ENCODE measurements around the gene GPR31.

GPR31 gene

DNA sequence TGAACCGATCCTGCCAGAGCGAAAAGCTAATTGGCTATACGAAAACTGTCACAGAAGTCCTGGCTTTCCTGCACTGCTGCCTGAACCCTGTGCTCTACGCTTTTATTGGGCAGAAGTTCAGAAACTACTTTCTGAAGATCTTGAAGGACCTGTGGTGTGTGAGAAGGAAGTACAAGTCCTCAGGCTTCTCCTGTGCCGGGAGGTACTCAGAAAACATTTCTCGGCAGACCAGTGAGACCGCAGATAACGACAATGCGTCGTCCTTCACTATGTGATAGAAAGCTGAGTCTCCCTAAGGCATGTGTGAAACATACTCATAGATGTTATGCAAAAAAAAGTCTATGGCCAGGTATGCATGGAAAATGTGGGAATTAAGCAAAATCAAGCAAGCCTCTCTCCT is 20.7 kb downstream of the GPR31 start:
- no peak for DNase-seq

DNA sequence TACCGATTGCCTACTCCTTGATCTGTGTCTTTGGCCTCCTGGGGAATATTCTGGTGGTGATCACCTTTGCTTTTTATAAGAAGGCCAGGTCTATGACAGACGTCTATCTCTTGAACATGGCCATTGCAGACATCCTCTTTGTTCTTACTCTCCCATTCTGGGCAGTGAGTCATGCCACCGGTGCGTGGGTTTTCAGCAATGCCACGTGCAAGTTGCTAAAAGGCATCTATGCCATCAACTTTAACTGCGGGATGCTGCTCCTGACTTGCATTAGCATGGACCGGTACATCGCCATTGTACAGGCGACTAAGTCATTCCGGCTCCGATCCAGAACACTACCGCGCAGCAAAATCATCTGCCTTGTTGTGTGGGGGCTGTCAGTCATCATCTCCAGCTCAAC is 21.4 kb downstream of the GPR31 start:
- no peak for DNase-seq

GRCh38 chr6:167134448-167135328 is 23.1 kb downstream of the GPR31 start:
- DNase-seq, result no peak

GRCh38 chr6:167130712-167131684 is 26.8 kb downstream of the GPR31 start:
- peak; percentile 60 for DNase-seq

DNA sequence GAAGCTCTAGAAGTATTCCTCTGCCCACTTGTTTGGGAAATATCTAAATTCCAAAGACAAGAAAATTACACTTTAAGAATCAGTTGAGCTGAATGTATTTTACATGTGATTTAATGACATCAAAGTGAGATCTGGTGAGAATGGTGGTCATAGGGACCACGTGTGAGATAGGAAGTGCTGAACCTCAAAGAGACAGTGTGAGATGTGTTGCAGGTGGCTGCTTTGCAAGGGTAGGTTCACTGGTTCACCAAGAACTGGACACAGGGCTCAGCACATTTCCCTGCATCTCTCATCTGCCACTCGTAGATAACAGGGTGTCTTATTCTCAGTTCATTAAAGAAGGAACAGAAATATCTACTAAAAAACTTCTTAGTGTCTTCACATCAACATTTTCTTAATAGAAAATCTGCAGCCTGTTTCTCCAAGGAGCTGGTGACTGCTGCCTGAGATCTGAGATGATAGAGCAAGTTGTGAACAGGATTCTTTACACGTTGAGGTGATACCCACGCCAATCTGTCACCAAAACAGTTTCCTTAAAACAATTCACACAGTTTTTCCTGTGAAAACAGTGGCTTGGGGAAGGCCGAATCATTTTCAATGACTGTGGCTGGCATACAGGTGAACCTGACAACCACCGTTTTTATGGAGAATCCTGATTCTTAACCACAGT is 27.6 kb downstream of the GPR31 start:
- no peak for DNase-seq

DNA sequence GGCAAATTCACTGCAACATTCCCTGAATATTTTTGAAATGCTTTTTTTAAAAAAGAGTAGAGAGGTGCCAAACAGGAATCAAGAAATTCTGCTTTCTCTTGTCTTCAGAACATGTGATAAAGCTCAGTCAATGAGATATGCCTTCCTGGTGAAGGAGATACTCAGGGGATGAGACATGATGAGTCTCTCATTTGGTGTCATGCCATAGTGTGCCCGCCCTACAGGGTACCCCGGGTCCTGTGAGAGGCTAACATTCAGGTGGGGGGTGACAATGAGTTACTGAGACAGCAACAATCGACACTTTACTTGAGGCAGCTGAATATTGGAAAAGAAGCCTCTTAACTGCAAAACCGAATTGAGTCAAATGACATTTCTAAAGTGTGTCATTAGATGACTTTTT is 28.2 kb downstream of the GPR31 start:
- no peak for DNase-seq

GRCh38 chr6:167129159-167129558 is 28.6 kb downstream of the GPR31 start:
- no peak for DNase-seq

DNA sequence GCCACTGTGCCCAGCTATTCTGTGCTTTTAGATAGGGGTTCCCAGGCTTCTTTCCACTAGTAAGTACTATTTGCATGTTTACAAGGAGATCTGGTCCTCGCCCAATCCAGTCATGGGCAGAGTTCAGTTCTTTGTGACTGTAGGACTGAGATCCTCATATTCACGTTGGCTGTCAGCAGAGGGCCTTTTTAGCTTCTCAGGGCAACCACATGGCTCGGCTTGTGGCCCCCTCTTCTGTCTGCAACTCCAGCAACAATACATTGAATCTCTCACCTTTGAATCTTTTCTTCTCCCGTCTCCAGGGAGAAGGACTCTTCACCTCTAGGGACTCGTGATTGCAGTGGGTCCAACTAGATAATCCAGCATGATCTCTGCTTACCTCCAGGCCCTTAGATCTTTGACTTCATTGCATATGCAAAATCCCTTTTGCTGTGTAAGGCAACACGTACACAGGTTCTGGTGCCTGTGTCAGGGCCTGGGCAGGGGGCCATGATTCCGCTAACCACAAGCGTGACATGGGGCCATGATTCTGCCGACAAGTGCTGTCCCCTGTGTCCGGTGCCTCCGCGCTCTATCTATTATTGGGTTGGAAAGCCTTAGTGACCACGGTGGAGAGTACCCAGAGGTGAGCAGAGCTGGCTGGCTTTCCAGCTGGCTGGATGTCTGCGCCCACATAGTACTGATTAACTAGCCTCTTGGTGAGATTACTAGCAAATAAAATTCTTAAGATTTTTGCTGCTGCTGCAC is 29.8 kb downstream of the GPR31 start:
- DNase-seq, result no peak

GRCh38 chr6:167125855-167126349 is 31.9 kb downstream of the GPR31 start:
- no peak for DNase-seq

- no peak for DNase-seq
Measured at GRCh38 chr6:167125410-167125809, 32.4 kb downstream of the GPR31 start.

DNA sequence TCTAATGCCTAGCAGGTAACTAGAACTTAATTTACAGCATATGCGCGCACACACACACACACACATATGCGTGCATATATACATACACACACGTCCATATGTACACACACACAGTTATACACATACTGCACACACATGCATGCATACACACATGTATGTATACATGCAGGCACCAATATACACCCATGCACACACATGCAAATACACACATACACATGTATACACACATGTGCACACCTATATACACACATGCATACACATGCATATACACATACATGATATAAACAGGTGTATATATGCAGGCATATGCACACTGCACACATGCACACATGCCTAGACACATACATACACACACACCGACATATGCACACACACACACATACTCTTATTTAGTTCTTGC is 33.0 kb downstream of the GPR31 start:
- DNase-seq, result no peak

GRCh38 chr6:167122827-167123657 is 34.7 kb downstream of the GPR31 start, which contains the start of gene CCR6:
Gene CCR6, plus strand, starts transcription at chr6:167123096. Its CDS starts 13,039 bp downstream, at chr6:167136135.
- DNase-seq, result no peak

- no peak for DNase-seq
Measured at GRCh38 chr6:167122041-167122826, 35.5 kb downstream of the GPR31 start.

DNA sequence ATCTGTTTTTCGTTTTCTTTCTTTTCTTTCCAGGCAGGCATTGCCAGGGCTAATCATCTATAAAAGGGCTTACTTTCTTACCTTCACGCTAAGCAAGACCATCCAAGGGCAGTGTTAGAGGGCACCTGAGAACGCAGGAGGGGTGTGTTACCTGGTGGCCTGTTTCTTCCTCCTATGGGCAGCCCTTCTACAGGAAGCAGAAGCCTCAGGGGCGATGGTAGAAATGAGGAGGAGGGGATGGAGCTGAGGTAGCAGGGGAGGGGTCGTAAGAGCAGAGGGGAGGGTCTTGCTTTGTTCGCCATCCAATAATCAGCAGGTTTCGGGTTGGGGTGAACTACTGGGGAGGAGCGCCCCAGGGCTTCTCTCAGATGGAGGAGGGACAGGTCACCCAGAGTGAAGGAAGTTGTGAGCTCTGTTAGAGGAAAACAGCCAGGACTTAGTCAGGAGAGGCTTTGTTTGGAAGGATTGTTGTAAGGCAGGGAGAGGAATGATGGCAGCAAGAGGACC is 36.4 kb downstream of the GPR31 start:
- DNase-seq, result no peak

GRCh38 chr6:167120583-167120903 is 37.2 kb downstream of the GPR31 start:
- no peak for DNase-seq

- no peak for DNase-seq
Measured at GRCh38 chr6:167119670-167120582, 37.9 kb downstream of the GPR31 start.

GRCh38 chr6:167118839-167119238 is 38.9 kb downstream of the GPR31 start:
- no peak for DNase-seq

GRCh38 chr6:167118006-167118405 is 39.8 kb downstream of the GPR31 start:
- DNase-seq, result no peak

DNA sequence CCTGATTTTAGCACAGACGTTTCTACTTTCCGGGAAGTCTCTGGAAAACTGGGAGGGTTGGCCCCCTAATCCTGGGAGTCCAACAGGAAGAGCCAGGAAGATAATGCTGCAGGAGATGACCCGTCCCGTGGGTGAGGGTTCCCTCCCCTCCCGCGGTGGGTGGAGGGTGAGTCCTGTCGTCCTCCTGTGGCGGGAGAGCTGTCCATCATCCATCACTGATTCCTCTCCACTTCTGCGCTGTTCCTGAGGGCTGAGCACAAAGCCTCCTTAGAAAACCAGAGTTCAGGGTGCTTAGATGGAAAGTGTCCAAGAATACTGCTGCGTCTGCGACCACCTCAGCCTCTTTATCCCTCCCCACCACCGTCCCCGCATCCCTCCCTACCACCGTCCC is 40.9 kb downstream of the GPR31 start:
- no peak for DNase-seq

Measured in DMS79 (cell line).